Left renal pelvis (tissue), 4 donors: ENCODE measurements around the gene RBPMS2. TPM values are rescaled to one million over a fixed set of nuclear protein-coding genes. Genes with fewer than 3 reads are reported as not detected.
"Not testable (repeated sequence)": the region's sequence is repeated elsewhere in the genome, so short reads cannot be mapped to it uniquely, and the experiment has no call there.

Experiments used
- DNase-seq, 4 donors: peaks; one replicate each; pipeline ENCODE4 v3.0.0-alpha.2; 2013; ENCODE audit warnings: low read depth in 4 of 4, low spot score in 3 of 4
- polyA plus RNA-seq, 4 donors: library from polyadenylated mRNA; unstranded; fragments of 120-200 nt; gene quantifications; one replicate each; pipeline ENCODE4 v1.2.1, GENCODE V29; 2013; ENCODE audit not compliant: insufficient read length in 4 of 4

Gene RBPMS2
- polyA plus RNA-seq, result 10 to 100 TPM; 10.0 to 15.3 (median 11.5) TPM

GRCh38 chr15:64775551-64776401, at the start of gene RBPMS2:
RBPMS2 (minus strand) TSS chr15:64775589; CDS start chr15:64775319, 270 bp downstream.
- peak in 1 of 4 donors; percentile 16 for DNase-seq

- no peak for DNase-seq
These were observed 49.6 kb upstream of the RBPMS2 start for GRCh38 chr15:64824929-64825430.

- no peak for DNase-seq
These were observed 41.1 kb upstream of the RBPMS2 start for GRCh38 chr15:64816452-64816851.

DNA sequence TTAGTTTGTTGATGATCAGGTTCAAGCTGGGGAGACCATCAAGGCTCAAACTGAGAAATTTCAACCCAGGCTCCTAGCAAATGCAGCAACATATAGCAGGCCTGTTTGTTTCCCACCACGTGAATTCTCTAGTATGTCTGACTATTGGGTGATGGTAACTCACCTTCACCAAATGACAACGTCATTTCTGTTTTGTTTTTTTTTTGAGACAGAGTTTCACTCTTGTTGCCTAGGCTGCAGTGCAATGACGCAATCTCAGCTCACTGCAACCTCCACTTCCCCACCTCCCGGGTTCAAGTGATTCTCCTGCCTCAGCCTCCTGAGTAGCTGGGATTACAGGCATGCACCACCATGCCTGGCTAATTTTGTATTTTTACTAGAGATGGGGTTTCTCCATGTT, 39.6 kb upstream of the RBPMS2 start:
- DNase-seq, result not testable (repeated sequence)

- DNase-seq, result not testable (repeated sequence)
These were observed 38.9 kb upstream of the RBPMS2 start for GRCh38 chr15:64814283-64814682.

- no peak for DNase-seq
These were observed 37.7 kb upstream of the RBPMS2 start for GRCh38 chr15:64813075-64813474.

DNA sequence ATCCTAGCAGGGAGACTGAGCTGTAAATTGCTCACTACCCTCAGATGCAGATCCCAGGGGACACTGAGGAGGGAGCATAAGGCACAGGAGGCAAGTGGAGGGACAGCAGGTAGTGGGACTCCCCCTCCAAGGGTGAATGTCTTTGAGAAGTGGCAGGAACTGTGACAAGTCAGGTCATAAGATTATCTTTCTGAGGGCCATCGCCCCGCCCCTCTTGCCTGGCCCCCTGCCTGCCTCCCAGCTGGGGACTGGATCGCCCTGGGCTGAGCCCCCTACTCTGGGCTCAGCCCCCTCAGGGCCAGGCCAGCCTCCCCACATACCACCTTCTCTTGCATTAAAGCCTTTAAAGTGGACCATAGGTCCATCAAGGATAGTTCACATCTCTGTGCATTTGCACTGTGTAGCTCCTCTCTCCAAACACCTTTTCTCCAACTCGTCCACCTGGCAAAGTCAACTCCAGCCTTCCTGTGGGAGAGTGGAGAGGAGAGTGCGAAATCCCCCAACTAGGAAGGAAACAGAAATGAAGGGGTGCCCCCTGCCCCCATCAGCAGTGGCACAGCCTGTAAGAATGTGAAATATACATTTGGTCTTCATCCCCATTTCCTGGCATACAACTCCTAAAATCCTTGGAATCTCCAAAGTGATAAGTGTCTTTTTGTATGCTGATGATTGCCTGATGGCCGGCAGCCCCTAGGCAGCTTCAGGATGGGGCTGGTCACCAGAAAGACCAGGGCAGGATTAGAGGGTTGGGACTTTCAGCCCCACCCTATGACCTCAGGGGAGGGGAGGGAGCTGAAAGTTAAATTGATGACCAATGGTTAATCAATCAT, 35.3 kb upstream of the RBPMS2 start:
- no peak for DNase-seq

- peak in 2 of 4 donors; percentile 57 to 66 for DNase-seq
These were observed 34.5 kb upstream of the RBPMS2 start for GRCh38 chr15:64809649-64810496.

DNA sequence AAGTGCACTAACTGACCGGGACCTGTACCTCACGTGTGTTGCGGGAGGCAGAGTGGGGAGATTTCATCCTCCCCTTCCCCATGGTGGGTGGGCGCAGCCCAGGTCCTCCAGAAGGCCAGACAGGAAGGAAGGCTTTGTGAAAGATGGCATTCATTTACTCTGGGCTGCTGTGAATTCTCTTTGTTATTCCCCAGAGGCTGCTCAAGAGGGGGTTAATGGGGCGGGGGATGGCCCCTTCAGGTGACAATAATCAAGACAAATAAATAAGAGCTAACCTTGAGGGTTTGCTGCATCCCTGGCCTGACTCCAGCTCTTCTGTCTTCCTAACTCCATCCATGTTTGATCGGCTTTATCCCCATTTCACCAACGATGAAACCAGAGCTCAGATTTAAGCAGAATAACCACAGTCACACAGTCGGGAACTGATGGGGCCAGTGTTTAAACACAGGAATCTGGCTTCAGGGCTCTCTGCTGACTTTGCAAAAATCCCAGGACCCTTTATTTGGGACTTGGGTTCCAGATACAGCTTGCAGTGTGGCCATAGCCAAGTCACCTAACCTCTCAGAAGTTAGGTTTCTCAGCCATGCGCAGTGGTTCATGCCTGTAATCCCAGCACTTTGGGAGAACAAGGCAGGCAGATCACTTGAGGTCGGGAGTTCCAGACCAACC, 33.5 kb upstream of the RBPMS2 start:
- DNase-seq, result no peak

DNA sequence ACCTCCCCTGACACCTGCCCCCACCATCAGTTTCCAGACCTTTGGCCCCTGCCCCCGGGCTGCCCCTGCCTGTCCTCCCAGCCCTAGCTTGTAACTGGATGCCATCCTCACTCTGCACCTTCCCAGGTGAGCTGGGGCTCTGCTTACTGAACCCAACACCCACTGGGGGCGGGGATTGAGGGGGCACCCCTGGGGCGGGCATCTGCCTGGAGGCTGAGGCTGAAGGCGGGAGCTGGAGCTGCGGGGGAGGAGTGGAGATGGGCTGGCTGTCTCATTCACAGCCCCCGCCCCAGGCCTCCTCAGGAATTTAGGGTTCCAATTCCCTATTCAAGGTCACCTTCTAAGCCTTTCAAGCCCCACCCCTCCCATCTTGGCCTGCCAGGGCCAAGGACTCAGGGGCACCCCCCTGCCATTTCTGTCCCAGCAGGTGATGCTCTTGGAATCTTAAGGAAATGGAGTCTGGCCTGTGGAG, 32.4 kb upstream of the RBPMS2 start:
- no peak for DNase-seq

DNA sequence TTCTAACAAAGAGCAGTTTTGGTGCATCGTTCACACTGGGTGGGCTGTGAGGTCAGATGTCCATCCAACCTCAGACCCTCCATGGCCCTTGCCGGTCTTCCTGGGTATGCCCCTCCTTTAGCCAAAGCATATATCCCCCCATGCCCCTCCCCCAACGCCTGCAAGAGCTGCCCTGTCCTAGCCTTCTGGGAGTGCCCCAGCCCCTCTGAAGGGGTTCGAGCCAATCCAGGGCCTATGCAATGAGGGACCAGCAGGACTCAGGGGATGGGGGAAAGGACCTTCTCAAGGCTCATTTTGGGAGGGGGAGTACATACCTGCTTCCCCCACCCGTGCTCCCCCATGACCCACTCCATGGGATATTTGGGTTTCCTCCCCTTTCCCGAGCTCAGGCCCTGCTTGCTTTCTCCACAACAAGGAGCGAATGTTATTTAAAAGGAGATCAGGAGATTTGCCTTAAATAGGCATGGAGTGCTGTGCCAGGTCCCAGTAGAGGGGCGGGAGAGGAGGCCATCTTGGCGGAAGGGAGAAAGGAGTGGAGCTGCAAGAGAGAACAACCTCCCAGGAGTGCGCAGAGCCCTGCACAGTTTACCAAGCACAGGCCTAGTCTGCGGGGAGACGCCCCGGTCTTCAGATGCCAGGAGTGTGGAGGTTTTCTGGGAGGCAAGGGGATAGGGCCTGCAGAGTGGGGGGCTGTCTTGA, 31.8 kb upstream of the RBPMS2 start:
- no peak for DNase-seq

DNA sequence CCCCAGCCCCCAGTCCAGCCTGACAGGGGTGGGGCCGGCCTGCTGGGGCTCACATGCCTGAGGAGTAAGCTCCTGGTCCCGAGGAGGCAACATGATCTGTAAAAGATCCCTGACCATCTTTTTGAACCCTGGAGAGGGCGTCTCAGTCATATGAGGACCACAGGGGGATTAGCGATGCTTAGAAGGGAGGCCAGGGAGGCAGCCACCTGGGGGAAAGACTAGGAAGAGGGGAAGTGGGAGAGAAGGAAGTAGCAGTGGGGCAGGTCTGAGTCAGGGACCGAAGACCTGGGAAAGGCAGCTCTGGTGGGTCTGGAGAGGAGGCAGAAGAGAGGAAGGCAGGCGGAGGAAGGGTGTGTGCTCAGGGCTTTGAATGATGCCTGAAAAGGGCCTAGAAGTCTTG, 31.1 kb upstream of the RBPMS2 start:
- no peak for DNase-seq

- DNase-seq, result no peak
These were observed 29.2 kb upstream of the RBPMS2 start for GRCh38 chr15:64804619-64805018.

DNA sequence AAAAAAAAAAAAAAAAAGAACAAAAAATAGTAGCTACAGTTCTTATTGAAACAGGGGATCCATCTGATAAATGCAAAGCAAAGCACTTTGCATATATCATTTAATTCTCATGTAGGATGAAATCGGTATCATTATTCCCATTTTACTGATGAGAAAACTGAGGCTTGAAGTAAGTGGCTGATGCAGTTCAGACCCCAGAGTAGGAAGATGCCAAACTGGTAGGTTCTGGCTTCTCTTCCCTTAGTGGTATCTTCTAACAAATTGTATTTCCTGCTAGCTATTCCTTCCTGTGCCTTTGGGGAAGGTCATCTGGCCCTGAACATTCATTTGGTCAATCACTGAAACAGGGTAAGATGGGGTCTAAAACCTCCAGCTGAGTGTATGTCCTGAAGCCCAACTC, 28.1 kb upstream of the RBPMS2 start:
- DNase-seq, result no peak

- no peak for DNase-seq
These were observed 25.1 kb upstream of the RBPMS2 start for GRCh38 chr15:64800476-64800875.

GRCh38 chr15:64798905-64799304, 23.5 kb upstream of the RBPMS2 start:
- DNase-seq, result not testable (repeated sequence)

DNA sequence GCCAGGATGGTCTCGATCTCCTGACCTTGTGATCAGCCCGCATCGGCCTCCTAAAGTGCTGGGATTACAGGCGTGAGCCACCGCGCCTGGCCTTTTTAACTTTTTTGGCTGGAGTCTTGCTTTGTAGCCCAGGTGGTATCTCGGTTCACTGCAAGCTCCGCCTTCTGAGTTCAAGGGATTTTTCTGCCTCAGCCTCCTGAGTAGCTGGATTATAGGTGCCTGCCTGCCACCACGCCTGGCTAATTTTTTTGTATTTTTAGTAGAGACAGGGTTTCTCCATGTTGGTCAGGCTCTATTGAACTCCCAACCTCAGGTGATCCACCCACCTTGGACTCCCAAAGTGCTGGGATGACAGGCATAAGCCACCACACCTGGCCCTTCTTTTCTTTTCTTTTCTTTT, 20.5 kb upstream of the RBPMS2 start:
- DNase-seq, result not testable (repeated sequence)

DNA sequence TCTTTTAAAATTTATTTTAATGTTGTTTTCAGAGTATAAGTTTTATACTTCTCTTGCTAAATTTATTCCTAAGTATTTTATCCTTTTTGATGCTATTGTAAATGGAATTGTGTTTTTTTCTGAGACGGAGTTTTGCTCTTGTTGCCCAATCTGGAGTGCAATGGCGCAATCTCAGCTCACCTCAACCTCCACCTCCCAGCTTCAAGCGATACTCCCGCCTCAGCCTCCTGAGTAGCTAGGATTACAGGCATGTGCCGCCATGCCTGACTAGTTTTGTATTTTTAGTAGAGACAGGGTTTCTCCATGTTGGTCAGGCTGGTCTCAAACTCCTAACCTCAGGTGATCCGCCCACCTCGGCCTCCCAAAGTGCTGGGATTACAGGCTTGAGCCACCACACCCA, 19.9 kb upstream of the RBPMS2 start:
- not testable (repeated sequence) for DNase-seq

DNA sequence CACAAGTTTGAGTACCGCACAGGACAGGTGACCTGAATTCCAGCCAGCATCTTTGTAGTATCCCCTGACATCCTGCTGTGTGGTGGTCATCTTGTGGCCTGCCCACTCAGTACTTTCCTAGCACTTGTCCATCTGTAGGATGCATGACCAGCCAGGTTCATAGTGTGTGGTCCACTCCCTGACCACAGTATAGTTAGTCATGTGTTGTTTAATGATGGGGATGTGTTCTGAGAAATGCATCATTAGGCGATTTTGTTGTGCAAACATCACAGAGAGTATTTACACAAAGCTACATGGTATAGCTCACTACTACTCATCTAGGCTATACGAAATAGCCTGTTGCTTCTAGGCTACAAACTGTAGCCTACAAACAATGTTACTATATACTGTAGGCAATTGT, 16.9 kb upstream of the RBPMS2 start:
- DNase-seq, result no peak
